ENCODE data around the gene VEGFA.
"Not testable (repeated sequence)": the region's sequence is repeated elsewhere in the genome, so short reads cannot be mapped to it uniquely, and the experiment has no call there.

VEGFA gene

DNA sequence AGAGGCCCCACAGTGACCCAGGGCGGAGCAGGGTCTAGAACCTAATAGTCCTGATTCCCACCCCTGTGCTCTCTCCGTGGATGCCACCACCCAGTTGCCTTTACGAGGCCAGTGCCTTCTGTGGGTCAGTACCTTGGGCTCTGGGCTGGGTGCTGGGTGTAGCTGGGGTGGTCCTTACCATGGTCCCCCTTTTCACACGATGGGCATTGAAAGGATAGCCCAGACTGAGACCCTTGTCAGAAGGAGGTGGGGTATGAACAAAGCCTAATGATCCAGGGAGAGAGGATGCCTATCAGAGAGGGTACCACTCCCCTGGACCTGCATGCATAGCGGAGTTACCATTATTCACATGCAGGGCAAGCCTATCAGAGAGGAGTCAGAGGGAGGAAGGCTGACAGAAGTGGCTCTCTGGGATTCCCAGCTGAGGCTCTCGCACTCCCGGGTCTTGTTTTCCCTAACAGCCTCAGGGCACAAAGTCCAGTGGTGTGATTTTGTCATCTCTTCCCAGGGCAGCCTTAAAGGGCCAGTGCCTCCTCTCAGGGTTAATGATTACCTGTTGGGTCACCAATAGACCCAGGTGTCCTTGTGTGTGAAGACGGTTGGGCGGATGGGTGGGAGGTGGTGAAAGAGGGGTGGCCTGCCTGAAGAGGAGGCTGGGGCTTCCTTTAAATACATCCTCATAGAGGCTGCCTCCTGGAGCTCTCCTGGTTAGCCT lies 36.2 kb downstream of the VEGFA start:
- FAIRE-seq: no peak

DNA sequence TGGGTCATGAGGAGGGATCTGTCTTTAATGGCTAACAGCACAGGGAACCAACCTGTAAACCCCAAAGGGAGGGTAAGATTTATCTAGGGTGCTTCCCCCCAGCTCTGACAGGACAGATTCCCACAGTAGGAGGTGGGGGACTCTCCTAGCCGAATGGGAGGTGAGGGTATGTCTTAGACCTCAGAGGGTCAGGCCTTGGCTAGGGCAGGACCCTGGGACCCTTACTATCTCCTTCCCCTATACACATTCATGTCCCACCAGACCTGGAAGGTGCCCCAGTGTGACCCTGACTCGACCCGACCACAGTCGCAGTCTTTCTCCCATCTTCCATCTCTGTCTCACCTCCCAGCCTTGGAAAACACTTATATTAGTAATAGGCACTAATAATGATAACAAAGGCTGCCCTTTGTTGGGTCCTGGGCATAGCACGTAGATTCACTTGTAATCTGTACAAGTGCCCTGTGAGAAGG lies 36.8 kb downstream of the VEGFA start:
- FAIRE-seq: no peak

DNA sequence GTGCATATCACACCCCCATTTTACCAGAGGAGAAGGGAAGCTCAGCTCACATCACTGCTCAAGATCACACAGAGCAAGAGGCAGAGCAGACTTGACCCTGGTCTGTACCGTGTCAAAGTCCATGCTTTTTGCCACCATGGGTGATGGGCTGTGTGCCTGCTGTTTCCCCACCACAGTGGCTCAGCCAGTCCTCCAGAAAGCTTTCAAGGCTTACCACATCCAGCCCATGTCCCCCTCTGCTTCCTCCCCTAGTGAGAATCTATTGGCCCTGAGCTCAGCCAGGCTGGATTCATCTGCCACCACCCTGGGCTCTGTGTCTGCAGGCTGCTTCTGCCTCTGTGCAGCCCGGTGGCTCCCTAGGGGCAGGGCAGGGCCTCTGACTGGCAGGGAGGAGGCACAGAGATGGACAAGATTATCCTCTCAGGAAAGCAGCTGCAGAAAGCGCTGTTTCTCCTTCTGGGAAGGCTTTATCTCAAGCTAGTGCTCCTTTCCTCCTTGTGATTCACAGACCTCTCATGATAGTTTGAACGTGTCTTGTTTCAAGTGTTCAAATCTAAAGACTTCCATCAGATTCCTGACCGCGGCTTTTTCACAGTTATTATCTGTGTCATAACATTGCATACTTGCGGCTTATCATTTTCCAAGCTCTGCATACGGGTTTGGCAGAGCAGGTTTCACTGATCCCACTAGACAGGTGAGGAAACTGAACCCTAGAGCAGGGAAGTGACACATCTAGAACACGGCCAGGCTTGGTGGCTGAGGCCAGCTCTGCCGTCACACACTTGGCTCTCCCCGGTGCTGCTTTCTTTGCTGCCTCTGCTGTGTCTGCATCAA lies 37.4 kb downstream of the VEGFA start:
- no peak for FAIRE-seq

DNA sequence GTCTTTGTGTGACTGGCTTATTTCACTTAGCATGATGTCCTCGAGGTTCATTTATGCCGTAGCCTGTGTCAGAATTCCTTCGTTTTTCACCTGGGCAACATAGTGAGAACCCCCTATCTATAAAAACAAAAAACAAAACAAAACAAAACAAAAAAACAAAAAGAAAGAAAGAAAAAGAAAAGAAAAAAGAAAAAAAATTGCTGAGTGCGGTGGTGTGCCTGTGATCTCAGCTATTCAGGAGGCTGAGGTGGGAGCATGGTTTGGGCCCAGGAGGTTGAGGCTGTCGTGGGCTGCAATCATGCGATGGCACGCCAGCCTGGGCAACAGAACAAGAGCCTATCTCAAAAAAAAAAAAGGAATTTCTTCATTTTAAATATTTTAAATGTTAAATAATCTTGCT lies 38.4 kb downstream of the VEGFA start:
- no peak for FAIRE-seq

DNA sequence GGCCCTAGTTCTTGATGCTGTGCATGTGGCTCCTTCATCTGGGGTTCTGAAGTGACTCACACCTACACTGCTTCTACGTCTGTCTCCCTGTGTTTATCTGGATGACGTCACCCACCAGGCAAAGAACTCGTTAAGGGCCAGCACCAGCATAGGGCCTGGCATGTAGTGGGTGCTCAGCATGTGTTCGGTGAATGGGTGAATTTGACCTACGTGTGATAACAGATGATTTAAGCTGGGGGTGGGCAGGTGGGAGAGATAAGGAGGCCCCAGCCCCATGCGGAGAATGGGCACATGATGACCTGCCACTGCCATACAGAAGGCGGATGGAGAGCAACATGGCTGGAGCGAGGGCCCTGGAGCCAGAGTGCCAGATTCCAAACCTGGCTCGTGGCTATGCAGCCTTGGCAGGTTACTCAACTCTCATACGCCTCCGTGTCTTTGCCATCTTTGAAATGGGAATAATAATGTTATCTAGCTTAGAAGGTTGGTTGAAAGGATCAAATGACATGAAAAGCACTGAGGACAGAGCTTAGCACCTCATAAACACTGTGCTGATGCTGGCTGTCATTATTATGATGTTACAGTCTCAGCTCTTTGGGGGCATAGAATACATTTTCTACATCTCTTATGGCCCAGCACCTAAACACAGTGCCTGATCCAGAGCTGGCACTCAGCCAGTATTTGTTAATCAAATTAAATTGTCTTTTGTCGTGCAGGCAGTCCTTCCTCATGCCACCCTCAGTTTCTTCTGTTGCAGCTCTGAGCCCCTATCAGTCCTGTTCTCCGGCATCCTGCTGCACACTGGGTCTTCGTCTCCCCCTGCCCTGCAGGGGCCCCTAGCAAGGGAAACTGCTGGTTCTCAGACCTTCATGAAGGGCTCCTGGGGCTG lies 39.6 kb downstream of the VEGFA start:
- no peak for FAIRE-seq

DNA sequence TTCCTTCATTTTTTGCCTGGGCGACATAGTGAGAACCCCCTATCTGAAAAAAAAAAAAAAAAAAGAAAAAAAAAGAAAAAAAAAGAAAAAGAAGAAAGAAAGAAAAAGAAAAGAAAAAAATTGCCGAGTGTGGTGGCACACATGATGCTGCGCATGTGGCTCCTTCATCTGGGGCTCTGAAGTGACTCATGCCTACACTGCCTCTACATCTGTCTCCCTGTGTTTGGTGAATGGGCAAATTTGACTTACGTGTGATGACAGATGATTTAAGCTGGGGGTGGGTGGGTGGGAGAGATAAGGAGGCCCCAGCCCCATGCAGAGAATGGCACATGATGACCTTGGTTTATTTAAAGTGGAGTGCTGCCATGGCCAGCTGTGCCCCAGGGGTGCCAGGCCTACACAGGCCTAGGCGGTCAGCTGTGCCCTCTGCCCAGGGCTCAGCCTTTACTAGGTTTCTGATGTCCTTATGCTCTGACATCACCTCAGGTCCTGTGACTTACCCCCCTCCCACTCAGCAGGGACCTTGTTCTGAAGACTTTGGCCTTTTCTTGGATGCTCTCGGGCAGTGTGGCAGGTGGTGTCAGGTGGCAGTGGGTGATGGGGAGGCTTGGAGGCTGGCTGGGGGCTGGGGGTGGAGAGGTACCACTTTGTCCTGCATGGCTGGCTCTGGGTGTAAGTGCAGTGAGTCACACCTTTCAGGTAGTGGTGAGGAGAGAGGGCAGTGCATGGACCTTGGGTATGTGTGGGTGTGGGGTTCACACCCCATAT lies 41.1 kb downstream of the VEGFA start:
- no peak for FAIRE-seq

DNA sequence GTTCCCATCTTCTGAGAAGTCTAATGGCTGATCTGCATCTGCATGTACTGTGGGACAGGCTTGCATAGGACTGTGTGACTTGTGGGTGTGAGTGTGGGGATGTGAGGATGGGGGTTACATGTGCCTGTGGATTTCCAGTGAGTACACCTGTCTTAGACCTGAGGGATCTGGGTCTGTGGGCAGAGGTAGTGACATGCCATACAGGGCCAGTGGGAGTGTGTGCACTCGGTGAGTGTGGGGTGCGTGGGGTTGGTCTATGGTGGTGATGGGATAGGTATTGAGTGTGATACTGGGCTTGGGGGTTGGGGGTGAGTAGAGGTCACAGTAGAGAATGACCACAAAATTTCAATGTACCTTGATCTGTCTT lies 41.7 kb downstream of the VEGFA start:
- FAIRE-seq: no peak

DNA sequence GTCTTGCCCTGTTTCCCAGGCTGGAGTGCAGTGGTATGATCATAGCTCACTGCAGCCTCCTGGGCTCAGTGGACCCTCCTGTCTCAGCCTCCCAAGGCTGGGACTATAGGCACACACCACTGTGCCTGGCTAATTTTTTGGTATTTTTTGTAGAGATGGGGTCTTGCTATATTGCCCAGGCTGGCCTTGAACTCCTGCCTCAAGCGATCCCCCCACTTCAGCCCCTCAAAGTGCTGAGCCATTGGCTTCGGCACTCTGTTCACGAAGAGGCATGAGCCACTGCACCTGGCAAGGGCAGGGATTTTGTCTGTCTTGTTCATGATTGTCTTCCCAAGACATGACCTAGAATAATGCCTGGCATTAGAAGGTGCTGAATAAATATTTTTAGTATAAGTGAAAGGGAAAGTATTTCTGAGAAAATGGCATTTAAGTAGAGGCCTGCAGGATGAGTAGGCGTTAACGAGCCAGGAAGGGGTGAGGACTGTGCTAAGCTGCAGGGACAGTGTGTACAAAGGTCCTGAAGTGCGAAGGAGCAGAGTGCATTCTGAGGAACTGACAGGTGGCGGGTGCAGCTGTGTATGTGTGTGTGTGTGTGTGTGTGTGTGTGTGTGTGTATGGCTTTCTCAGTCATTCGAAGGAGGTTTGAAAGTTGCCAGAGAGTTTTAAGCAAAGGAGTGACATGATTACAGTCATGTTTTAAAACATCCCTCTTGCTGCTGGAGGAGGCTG lies 43.0 kb downstream of the VEGFA start:
- no peak for FAIRE-seq

DNA sequence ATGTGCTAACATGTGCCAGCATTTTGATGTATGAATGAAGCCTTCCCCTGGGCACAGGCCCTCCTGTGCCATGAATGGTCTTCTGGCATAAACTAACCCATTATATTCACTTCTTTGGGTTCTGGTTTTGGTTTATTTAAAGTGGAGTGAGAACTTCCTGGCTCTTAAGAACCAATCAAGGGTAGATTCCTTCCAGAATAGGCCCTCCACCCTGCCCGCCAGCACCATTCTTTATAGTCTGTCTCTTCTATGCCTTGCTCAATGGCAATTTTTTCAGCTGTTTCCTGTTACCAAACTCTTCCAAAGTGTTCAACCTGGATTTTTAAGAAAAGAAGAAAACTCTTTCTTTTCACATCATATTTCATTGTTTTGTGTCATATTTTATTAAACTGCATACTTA lies 44.1 kb downstream of the VEGFA start:
- FAIRE-seq: no peak

DNA sequence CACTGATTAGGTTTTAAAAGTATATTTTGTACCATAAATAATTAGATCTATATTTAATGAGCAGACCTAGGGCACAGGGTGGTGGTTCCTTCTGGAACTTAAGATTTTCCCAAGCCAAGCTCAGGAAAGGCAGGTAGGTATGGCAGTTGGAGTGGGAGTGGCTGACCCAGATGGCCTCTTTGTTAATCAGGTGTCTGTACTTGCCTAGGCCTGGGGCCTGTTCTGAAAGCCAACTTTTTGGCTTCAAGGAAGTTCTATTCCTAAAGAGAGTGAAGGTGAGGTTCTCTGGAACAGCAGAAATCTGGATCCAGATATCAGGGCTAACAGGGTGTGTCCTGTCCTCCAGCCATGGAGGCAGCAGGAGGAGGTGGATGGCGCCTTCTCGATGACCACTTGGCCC lies 44.9 kb downstream of the VEGFA start:
- no peak for FAIRE-seq

DNA sequence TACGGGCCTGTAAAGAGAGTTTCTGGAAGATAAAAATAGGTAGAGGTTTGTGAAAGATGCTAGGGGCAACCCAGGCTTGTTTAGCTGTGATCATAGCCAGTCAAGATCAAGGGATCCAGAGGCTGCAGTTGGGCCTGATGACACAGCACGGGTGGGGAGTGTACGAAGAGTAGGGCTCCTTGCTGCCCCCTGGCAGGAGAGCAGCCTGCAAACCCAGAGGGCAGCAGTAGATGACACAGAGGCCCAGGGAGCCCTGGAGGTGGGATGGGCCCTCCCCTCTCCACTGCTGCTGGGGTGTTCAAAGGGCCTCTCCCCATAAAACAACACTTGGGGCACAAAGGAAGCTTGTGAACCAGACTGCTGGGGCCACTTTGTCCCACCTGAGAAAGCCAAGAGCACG lies 47.2 kb downstream of the VEGFA start:
- no peak for FAIRE-seq

DNA sequence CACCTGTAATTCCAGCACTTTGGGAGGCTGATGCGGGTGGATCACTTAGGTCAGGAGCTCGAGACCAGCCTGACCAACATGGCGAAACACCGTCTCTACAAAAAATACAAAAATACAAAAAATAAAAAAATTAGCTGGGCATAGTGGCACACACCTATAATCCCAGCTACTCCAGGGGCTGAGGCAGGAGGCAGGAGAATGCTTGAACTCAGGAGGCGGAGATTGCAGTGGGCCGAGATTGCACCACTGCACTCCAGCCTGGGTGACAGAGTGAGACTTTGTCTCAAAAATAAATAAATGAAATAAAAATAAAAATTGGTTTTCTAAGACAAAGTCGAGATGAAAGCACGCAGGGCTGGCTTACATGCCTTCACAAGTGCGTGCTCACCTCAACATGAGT lies 49.0 kb downstream of the VEGFA start:
- not testable (repeated sequence) for FAIRE-seq

DNA sequence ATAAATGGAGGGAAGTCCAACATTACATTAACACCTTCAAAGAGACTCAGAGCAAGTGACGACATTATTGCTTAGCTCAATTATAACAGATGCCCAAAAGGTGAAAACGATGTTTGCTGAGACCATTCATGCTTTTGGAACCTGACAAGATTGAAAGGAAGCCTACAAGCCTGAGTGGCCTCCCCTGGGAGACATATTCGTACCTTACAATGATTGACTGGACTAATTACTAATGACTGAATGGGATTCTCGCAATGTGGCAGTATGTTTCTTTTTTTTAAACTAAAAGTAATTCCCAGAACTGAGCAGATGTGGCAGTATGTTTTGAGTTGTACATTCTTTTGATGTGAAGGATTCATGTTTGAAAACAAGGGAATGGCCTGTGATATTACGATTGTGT lies 49.9 kb downstream of the VEGFA start:
- no peak for FAIRE-seq

DNA sequence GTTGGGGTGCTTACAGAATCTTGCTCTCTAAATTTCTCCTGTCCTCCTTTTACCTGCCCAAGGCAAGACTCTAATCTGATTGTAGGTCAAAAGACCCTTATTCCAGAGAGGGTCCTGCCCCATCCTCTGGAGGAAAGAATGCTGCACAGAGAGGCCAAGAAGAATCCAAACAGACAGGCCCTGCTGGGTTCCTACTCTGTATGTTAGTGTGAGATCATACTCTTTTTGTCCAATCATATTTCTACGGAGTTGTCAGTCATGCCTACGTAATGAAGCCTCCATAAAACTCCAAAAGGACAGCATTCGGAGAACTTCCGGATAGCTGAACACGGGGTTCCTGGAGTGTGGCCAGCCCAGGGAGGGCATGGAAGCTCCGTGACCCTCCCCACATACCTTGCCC lies 50.5 kb downstream of the VEGFA start:
- FAIRE-seq: no peak

DNA sequence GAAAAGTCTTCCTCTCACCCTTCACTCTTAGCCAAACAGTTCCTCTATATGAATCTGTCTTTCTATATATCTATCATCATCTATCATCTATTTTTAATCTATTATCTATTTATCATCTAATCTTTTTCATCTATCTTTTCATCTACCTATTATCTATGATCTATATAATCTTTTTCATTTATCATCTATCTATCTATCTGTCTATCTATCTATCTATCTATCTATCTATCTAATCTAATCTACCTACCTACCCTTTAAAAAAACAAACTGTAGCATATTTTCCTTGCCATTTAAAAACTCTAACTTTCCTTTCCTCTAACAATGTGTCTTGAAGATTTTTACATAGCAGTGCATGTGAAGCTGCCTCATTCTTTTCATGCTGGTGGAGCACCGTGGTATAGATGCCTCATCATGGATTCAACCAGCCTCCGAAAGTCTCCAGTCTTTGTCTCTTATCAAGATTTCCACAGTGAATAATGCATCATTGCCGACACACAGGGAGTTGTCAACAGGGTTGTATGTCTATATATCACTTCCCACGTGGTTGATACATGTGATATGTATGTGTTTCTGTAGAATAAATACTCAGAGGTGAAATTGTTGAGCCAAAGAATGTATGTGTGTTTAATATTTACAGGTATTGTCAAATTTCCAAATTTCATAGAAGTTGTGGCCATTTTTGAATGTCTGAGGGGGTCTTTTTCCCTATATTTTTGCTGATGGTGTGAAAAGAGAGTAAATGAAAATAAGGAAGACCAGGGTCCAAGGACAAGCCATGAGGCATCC lies 51.3 kb downstream of the VEGFA start:
- no peak for FAIRE-seq

DNA sequence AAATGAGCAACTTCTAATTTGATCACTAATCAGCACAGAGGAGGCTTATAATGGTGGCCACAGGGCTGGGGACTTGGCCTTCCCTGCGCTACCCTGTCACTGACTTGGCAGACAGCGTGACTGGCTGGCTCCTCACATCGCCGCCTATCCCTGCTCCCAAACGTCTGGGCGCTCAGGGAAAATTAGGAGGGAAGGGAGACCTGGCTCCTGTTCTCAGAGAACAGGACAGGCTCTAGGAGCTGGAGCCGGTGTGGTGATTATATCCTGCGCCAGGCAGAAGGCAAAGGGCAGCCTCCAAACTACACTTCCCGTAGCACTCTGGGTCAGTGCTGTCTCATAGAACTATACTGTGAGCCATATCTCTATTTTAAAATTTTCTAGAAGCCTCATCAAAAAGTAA lies 53.4 kb downstream of the VEGFA start:
- no peak for FAIRE-seq

DNA sequence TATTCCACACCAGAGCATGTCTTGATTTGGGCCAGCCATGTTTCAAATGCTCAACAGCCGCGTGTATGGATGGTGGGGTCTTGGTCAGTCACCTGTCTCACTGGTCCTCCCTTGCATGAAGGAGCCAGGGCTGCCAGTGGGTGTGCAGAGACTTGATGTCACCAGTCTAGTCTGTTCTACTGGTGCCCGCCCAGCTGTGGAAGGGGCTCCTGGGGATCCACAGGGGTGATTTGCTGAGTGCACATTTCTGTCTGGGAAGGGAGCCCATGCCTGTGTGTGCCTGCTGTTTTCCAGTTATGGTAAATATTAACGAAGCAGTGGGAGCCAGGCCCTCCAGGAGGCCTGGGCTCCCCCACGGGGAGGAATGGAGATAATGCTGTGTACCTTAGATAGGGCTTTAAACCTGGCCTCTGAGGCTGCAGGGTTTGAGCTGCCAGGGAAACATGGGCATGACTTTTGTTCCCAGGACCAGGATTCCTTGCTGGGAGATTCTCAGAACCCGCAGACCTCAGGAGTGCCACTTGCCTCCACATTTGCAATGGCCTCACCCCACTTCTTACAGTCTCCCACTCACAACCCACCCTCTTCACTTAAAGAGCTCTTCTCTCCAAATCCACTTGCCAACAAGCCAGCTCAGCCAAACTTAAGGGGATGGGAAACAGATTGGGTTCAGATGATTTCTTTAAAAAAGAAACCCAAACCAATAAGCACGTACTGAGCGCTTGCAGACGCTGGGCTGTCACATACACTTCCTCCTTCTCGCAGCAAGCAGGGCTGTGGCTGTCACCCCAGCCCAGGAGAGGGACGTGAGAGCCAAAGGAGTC lies 54.1 kb downstream of the VEGFA start:
- no peak for FAIRE-seq

DNA sequence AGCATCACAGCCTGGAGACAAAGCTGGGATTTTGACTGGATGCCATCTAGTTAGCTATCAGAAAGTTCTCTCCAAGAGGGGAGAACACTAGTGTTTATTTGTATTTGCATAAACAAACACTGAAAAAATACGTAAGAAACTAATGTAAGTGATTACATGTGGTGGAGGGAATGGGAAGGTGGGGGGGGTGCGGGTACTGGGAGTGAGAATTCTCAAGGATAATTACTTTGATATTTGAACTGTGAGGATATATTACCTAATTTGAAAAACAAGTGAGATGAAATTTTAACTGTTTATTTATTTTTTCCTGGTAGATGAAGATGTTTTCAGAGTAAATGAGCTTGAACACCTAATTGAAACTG lies 54.7 kb downstream of the VEGFA start:
- FAIRE-seq: no peak

DNA sequence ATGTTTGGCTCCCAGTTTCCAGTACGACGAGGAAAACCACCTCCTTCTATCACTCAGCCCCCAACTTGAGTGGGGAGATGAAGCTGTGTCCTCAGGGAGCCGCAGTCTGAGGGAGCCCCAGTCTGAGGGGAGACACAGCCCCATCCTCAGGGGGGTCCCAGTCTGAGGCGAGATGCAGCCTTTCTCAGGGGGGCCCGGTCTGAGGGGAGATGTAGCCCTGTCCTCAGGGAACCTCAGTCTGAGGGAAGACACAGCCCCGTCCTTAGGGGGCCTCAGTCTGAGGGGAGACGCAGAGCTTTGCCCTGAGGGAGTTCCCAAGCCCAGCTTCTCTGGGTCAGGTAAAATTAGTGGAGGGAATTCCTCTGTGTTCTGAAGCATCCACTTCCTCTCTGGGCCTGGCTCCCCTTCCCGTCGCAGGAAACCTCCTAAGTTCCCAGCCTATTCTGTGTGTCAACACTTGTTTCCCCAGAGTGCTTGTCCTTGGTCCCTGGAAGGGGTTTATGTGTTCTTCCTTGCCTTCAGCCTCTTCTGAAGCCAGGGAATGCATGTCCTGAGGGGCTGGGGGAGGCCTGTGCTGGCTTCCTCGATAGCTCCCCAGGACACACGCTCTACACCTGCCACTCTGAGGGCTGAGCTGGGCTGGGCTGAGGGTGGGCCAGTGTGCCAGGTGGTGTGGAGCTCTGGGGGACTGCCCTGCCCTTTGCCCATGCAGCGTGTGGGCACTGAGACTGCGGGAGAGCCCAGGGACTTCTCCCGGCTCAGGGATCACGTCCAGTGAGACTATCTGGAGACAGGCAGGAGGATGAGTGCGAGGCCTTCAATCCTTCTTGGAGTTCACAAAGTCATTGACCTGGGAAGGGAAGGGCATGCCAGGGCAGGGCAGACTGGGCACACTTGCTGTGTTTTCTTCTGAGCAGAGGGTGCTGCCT lies 55.4 kb downstream of the VEGFA start:
- no peak for FAIRE-seq

Data from endometrium (tissue), 2 donors.